ENCODE measurements around the gene DUOXA2.
"Not testable (repeated sequence)": the region's sequence is repeated elsewhere in the genome, so short reads cannot be mapped to it uniquely, and the experiment has no call there.

Gene DUOXA2

DNA sequence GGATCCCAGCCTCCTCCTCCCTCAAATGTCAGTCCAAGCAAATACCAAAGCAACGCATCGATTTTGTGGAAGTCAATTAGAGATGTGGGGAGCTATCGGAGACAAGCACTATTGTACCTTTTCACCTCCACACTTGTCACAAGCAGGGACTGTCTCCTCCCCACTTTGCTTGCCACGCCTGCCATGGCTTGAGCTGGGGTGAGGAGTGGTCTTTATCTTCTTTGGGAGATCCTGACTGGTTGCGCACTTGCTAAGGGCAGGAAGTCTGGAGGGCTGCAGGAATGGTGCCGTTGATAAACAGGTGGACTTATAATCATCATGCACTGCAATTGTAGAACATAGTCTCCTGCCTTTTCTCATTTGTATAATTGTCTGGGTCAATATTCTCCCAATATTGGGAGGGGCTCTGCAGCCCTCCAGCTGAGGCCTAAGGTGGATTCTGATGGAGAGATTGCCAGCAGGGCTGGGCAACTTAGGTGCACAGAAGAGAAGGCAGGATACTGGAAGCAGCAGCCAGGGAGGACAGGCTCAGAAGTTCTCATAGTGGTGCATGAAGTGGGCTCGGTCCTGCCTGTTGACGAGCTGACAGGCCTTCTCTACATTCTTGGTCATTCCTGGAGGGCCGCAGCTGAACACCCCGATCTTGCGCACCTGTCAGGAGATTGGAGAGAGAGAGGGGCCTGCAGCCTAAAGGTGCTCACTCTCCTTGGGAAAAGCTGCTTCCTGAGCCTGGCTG lies 20.3 kb upstream of the DUOXA2 start:
- no peak for DNase-seq
- in situ Hi-C loops (cut with HindIII; ENCODE audit: low pct_ligation_motif_present, low pct_unique_long_range_greater_than_20kb, low sequenced_read_pairs), result no loop called here

DNA sequence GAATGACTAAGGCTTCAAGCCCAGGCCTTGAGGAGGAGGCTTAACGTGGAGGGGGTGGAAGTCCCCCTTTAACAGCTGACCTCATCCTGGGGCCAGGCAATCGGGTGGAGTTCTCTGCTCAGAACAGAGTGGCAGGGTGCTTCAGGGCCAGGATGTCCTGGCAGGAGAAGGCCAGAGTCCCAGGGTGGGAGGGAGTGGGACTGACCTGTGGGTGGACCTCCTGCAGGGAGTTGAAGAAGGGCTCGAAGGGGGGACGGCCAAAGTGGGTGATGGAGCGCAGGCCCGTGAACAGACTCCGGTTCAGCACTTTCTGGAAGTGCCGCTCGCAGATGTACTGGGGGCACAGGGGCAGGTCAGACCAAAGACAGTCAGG lies 19.8 kb upstream of the DUOXA2 start:
- in situ Hi-C loops (cut with HindIII; ENCODE audit: low pct_ligation_motif_present, low pct_unique_long_range_greater_than_20kb, low sequenced_read_pairs), result no loop called here
- no peak for DNase-seq

DNA sequence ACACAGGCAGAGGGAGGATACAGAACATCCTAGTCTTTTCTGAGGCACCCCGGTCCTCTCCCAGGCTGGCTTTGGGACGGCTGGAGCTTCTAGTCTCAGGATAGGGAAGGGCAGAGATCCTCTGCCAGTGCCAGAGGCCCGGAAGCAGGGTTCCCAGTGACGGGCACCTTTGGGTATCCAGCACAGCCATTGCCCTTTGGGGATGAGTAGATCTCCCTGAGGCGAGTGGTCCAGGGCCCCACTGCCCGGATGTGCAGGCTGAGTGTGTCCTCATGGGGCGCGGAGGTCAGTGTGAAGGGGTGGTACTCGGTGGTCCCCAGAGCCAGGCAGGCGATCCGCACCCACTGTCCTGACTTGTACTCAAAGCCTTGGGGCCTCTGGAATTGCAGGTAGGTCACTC lies 18.5 kb upstream of the DUOXA2 start:
- in situ Hi-C loops (cut with HindIII; ENCODE audit: low pct_ligation_motif_present, low pct_unique_long_range_greater_than_20kb, low sequenced_read_pairs), result no loop called here
- no peak for DNase-seq

DNA sequence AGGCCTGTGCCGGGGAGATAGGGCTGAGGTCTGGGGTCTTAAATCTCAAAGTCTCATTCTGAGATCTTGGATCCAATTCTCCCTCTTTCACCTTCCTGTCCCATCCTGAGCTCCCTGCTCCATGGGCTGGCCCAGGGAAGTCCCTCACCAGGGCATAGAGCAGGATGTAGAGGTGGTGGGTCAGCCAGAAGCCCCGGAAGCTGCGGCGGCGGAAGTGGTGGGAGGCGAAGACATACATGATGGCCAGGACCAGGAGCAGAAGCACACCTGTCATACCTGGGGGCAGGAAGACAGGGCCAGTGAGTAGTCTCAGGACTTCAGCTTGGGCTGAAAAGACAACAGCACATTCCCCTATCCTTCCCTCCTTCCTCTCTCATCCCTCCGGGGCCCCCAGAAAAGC lies 16.7 kb upstream of the DUOXA2 start:
- in situ Hi-C loops (cut with HindIII; ENCODE audit: low pct_ligation_motif_present, low pct_unique_long_range_greater_than_20kb, low sequenced_read_pairs), result no loop called here
- no peak for DNase-seq

DNA sequence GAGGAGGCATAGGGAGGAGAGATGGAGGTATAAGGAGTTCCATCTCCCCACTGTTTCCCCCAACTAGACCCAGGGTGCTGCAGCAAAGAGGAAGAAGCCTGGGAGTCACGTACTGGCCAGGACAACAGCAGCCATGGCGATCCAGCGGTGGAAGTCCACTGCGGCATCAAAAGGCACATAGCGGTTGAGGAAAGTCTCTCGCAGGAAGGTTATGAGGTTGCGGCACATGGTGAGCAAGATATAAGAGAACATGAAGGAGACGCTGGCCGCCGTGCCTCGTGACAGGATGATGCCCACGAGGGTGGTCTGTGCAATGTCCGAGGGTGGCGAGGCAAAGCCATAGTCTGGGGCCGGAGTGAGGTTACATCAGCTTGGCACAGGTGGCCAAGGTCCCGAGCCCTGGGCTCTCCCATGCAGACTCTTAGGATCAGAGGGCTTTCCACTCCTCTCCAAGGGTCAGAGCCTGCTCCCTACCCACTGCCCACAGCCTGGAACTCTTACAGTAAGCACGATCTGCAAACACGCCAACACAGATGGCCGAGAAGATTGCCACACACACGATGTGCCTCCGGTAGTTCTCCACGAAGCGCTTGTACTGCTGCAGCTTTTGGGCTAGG lies 14.5 kb upstream of the DUOXA2 start:
- DNase-seq, result no peak
- in situ Hi-C loops (cut with HindIII; ENCODE audit: low pct_ligation_motif_present, low pct_unique_long_range_greater_than_20kb, low sequenced_read_pairs), result no loop called here

DNA sequence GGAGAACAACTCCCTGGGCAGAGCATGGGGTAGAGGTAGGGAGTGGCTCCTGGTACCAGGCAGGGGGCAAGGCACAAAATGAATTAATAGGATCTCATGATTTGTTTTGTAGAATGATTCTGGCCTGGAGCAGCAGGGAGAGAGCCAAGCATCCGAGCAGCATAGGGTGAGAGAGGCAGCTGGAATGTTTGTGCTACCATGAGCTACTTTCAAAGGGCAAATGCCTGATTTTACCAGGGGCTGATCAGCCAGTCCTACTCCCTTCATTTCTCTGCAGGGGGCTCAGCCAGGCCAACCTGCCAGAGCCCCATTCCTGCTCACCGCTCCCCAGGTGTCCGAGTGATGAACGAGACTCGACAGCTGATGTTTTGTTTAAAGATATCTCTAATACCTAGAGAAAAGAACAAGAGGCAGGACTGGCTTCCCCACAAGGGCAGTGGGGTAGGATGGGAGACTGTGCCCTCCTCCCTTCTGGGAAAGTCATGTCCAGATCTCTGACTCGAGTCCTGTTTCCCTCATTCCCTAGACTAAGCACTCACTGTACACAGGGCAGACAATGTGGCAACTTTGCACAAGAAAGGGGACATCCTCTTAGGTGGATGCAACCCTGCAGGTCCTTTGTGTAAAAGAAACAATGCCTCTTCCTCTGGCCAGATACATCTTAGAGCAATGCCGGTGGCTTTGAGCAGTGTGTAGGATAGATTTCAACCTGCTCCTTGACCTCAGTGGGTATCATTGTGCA lies 13.1 kb upstream of the DUOXA2 start:
- DNase-seq, result no peak
- in situ Hi-C loops (cut with HindIII; ENCODE audit: low pct_ligation_motif_present, low pct_unique_long_range_greater_than_20kb, low sequenced_read_pairs), result no loop called here

DNA sequence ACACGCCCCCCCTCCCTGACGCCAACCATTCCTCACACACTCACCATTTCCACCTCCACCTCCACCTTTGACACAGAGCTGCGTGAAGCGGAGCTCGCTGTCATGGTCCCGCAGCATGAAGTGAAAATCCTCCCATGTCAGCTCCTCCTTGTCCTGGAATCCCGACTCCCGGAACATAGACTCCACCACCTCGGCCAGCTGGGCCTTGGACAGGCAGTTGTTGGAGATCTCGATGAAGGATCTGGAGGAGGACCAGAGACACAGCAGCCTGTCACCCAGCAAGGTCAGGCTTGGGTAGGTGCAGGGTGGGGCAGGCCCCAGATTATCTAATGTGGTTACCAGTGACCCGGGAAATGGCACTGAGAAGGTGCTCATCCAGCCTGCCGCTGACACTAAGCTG lies 12.4 kb upstream of the DUOXA2 start:
- in situ Hi-C loops (cut with HindIII; ENCODE audit: low pct_ligation_motif_present, low pct_unique_long_range_greater_than_20kb, low sequenced_read_pairs), result no loop called here
- DNase-seq, result no peak

DNA sequence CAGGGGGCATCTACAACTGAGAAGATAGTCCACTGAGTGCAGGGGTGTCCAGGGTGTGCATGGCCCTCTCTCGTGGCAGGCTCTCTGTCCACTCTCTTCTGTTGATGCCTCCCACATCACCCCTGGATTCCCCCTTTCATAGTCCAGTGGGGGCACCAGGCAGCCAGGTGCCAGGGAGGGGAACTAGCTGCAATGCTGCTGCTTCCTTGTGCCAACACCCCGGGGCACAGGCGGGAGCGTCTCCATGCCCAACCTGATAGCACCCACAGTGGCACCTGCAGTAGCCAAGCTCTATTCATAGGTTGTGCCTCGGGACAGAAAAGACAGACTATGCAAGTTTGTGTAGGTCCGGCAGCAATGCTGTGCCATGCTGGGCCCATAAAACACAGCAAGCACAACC lies 11.9 kb upstream of the DUOXA2 start:
- no peak for DNase-seq
- in situ Hi-C loops (cut with HindIII; ENCODE audit: low pct_ligation_motif_present, low pct_unique_long_range_greater_than_20kb, low sequenced_read_pairs), result no loop called here

DNA sequence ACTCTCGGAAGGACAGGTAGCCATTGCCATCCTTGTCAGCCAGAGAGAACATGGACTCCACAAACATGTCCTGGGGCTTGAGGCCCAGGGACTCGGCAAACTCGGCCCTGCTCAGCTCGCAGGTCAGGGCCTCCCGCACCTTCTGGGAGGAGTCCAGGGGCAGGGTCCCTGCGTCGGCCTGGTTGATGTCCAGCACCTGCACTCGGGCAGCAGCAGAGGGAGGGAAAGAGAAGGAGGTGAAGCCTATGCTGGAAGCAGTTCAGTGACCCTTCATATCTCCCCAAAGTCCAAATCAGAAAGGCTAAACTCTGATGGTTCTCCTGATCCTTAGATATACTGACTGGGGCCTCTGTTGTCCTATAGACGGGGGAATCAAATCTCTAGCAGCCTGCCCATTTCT lies 10.0 kb upstream of the DUOXA2 start:
- DNase-seq; in situ Hi-C loops (cut with HindIII; ENCODE audit: low pct_ligation_motif_present, low pct_unique_long_range_greater_than_20kb, low sequenced_read_pairs): not testable (repeated sequence)

DNA sequence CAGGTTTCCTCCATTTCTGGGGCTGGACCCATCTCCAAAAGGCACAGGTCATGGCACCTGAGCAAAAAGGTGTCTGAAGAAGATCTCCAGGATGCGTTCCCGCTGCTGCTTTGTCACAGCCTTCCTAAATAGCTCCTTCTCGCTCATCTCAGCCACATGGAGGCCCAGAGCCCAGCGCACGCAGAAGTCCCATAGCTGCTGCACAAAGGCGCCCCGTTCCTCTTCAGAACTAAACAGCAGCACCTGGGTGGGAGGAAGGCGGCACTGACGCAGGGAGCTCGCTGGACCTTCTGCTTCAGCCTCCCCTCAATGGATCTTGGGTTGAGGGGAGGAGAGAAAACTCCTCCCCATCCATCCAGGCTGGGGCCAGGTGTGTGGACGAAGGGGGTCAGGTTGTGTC lies 8.5 kb upstream of the DUOXA2 start:
- DNase-seq, result no peak
- in situ Hi-C loops (cut with HindIII; ENCODE audit: low pct_ligation_motif_present, low pct_unique_long_range_greater_than_20kb, low sequenced_read_pairs), result no loop called here

DNA sequence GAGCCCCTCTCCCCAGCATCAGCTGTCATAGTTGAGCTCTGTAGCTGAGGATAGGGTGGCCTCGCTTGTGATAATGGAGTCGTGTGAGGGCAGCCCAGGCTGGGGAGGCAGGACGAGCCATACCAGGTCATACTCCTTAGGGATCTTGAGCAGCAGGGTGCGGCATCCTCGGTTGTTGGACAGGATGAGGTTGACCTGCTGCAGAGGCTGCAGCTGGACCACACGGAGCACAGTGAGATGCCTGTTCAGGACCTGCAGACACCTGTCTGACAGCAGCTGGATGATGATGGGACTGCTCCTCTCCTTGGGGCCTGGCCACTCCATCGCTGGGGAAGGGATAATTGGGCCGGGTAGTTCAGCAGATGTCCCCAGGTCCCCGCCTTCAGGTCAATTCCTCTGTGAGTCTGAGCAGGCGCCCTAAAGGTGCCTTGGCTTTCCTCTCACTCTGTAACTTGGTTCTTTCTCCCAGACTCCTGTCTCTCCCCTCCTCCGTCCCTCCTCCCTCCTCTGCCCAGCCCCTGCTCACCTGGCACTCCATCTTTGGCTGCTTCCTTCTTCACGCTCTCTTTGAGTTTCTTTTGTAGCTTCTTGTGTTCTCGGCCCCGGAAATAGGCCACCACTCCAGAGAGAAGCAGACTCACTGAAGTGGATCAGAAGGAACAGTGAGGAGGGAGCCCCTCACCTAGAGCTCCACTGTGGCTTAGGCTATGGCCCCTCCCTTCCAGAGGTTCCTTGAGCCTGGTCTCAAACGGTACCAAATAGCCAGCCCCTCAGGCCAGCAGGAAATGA lies 7.9 kb upstream of the DUOXA2 start:
- in situ Hi-C loops (cut with HindIII; ENCODE audit: low pct_ligation_motif_present, low pct_unique_long_range_greater_than_20kb, low sequenced_read_pairs), result no loop called here
- no peak for DNase-seq

DNA sequence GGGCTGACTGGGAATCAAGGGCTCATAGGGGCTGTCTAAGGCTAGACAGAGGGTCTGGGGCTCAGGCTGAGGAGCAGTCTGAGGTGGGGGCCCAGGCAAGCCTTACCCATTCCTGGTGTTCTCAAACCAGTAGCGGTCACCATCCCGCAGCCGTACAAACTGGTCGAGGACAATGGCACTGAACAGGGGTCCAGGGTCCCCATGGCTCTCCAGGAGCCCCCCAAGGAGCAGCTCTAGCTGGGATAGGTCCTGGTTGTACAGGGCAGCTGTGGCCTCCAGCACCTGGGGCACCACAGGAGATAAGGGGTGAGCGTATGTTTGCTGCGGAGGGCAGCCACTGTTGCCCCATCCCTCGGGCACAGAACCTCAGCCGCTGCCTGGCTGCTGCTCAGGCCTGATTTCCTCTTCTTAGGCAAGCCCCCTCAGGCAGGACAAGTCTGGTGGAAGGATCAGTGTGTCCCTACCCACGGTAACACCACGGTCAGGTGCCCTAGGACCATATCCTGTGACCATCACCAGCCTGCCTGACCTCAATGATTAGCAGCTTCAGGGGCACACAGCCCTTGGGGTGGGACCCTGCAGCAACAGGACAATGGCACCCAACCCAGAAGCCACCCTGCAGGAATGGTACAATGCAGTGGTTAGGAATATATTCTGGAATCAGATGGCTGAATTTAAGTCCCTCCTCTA lies 6.0 kb upstream of the DUOXA2 start:
- in situ Hi-C loops (cut with HindIII; ENCODE audit: low pct_ligation_motif_present, low pct_unique_long_range_greater_than_20kb, low sequenced_read_pairs), result no loop called here
- no peak for DNase-seq

DNA sequence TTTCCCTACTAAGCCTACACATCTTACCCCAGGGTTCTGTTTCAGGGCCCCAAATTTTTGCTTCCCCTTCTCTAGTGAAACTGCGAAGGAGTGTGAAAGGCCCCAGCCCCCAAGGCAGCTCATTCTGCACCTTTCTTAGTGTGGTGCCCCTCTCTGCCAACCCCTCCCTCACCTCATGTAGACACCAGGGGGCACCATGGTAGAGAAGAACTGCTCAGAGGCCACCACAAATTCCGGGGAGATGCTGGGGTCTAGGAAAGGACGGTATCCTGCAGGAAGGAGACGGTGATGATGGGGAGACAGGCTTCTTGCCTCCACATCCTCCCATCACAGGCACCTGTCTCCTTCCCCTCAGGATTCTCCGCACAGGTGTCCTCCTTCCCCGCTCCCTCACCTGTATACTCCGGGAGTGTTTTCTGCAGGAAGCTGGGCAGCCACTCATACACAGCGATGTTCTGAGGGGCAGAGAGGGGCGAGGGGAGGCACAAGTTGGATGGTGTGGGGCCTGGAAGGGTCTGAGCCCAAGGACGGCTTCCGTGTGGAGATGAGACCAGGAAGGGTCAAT lies 3.8 kb upstream of the DUOXA2 start:
- in situ Hi-C loops (cut with HindIII; ENCODE audit: low pct_ligation_motif_present, low pct_unique_long_range_greater_than_20kb, low sequenced_read_pairs), result no loop called here
- no peak for DNase-seq

DNA sequence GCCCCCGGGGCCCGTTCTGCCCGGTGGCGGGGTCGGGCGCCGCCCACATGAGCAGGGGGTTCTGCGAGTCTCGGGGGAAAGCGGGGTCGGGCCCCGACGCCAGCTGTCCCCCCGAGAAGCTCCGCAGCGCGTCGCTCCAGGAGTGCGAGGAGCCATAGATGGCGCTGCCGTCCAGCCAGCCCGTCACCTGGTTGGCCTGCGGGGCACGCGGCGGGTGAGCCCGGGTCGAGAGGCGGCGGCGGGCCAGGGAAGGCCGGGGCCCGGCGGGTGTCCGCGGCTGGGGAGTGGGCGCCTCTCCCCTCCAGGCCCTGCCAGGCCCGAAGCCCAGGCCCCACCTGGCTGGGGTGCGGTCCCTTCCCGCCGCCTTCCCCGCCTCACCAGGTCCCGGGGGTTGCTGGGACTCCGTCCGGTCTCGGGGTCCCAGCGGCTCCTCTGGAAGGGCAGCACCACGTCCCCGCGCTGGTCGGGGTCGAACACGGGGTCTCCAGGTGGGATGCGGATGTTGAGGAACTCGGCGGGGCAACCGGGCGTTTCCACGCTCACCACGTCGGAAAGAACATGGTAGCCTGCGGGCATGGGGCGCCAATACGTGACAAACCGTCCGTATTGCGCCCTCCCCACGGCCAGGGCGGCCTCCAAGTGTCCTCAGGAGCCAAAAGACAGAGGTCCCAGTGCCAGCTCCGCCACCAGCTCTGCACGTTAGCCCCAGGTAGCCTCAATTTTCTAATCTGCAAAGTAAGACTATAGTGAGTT lies 2.6 kb upstream of the DUOXA2 start:
- in situ Hi-C loops (cut with HindIII; ENCODE audit: low pct_ligation_motif_present, low pct_unique_long_range_greater_than_20kb, low sequenced_read_pairs), result no loop called here
- no peak for DNase-seq

DNA sequence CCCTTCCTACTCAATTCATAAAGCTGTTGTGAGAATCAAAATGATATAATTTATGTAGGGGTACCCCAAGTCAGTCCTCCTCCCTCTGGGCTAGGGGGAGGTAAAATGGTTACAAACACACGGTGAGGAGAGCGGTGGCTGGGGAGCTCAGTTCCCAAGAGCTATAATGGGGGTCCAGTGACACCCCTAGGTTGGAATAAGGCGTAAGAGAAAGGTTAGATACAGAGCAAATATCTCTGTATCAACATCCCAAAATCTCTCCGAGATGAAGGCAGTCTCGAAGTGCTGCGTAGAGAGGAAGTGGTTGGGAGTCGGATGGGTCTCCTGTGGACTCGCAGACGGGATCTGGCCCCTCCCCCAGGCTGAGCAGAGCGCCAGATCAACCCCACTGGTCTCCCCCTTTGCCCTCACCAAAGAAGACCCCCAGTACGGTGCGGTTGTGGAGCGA lies 2.0 kb upstream of the DUOXA2 start:
- no peak for DNase-seq
- in situ Hi-C loops (cut with HindIII; ENCODE audit: low pct_ligation_motif_present, low pct_unique_long_range_greater_than_20kb, low sequenced_read_pairs), result no loop called here

DNA sequence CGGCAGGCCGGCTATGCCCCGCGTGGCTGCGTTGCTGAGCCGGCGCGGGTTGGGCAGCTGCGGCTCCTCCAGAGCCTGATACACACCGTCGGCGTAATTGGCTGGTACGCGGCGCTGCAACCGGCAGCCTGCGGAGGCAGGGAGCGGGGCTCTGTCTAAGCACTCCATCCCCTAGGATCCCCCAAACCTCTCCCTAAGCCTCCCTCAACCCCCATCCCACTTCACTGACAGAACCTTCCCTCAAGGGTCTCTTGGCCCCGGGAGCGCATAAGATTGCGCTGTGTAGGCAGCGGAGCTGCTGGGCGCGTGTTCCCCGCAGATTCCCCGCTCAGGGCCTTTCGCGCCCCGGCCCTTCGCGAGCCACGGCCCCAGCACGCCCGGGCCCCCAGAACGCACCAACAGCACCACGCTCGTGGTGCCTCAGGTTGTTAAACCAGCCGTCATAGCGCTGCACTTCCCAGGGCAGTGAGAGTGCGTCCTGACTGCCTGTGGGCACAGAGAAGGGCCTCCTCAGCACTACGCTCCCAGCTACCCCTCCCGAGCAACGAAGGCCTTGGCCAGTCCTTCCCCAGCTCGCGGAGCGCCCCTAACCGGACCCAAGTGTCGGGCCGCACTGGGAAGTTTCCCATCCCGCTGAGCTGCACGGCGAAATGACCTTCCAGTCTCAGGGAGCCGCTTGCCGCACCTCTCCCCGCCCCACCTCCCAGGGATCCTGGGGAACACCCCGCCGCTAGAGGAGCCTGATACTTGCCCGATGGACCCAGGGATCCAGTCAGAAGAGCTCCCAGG lies 1.3 kb upstream of the DUOXA2 start:
- in situ Hi-C loops (cut with HindIII; ENCODE audit: low pct_ligation_motif_present, low pct_unique_long_range_greater_than_20kb, low sequenced_read_pairs), result no loop called here
- no peak for DNase-seq

DNA sequence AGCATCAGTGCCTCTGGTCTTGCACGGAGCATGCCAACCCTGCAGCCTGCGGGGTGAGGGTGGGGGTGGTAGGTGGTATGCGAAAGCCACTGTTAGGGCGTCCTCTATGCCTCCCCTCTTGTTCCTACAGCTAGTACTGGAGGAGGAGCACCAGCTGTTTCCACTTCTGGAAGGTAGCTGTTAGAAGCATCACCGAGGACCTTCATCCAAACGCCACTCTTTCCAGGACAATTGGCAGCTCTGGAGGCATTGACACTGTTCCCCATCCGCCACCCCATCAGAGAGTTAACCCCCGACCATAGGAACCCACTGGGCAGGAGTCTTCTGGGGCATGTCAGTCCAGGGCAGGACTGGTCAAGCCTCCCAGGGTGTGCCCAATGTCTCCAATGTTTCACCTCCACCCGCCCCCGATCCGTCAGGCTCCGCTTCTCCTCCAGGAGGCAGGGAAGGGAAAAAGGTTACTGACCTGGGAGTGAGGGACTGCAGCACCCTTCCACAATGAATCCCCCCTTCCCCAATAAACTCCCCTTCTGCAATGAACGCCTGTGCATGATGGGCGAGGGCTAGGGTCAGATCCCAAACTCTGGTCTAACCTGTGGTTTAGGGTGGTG lies 641 bp upstream of the DUOXA2 start:
- in situ Hi-C loops (cut with HindIII; ENCODE audit: low pct_ligation_motif_present, low pct_unique_long_range_greater_than_20kb, low sequenced_read_pairs), result no loop called here
- DNase-seq, result no peak

Data from ACHN (cell line).